Stimulated activated CD4-positive, alpha-beta T cell treated with anti-CD3 and anti-CD28 coated beads, Interleukin-2, amount 100 ng/mL, for 4 hours (primary cell): ENCODE measurements around the gene KDM1B.

Experiments
- DNase-seq: peaks from one replicate; pipeline ENCODE4 v3.0.0-alpha.2; 2020; ENCODE audit warnings: low read depth

KDM1B gene

DNA sequence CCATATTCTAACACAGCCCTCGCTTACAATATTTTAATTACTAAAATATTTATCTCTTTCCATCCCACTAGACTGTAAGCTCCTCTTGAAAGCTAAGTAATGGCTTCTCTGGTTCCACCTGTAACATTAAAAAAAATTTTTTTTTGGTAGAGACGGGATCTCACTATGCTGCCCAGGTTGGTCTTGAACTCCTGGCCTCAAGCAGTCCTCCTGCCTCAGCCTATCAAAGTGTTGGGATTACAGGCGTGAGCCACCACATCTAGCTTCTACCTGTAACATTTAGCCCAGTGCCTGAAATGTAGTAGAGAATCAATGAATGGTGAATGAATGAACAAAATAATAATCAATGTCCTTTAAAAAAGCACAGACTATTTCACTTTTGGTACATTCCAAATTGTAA lies 80.3 kb downstream of the KDM1B start:
- DNase-seq, result no peak

DNA sequence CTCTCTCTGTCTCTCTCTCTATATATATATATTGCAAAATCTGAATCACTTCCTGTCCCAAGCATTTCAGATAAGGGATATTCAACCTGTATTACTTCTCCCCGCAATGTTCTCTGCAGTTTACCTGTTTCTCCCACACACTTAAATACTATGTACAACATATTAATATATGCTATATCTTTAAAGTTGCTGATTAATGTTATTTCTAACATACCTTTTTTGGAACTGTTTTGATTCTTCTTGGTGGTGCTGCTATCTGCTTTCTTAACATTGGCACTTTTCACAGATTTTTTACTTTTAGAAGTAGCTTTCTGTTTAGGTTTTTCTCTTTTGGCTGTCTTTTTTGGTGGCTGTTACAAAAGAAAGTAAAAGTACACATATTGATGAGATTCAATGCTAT lies 81.9 kb downstream of the KDM1B start:
- DNase-seq, result no peak

DNA sequence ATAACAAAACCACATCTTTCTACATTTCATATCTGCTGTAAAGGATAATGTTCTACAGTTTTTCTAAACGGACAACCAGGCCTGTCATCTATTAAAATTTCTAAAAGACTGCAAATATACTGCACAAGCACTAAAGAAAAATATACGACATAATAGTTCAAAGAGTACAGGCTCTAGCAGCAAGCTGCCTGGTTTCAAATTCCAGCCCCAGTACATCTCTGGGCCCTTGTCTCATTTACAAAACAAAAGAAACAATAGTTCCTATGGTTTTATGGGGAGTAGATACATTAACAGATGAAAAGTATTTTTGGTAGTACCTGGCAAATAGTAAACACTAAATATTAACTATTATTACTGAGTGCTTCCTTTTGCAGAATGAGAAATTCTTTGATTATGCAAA lies 85.0 kb downstream of the KDM1B start:
- DNase-seq, result no peak

DNA sequence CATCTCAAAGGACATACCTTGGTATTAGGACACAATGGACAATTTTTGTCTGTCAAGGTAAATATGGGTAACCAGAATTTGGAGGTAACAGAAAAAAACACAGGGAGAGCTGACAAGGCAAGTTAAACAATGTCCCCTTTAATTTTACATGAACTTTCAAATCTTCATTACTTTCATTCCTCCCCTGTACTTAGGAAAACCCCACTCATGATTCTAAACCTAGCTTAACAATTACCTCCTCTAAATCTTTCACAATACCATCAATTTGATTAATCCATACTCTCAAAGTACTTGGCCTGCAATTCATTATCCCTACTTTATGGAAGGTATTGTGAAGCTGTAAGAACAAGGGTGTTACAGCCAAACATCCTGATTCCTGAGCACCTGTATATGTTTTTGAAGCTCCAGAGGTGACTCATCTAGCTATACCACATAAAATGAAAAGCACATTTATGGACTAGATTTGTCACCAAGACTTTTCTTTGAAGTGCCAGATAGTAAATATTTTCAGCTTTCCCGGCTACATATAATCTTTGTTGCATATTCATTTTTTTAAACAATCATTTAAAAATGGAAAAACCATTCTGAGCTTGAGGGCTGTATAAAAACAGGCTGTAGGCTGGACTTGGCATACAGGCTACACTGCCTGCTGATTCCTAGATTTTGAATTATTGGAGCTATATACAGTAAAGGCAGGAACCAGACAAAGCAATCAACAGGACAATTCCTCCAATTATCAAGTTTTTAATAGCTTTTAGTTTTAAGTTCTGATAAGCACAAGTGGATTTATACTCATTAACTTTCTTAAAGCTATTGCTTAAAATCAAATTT lies 86.2 kb downstream of the KDM1B start:
- no peak for DNase-seq

DNA sequence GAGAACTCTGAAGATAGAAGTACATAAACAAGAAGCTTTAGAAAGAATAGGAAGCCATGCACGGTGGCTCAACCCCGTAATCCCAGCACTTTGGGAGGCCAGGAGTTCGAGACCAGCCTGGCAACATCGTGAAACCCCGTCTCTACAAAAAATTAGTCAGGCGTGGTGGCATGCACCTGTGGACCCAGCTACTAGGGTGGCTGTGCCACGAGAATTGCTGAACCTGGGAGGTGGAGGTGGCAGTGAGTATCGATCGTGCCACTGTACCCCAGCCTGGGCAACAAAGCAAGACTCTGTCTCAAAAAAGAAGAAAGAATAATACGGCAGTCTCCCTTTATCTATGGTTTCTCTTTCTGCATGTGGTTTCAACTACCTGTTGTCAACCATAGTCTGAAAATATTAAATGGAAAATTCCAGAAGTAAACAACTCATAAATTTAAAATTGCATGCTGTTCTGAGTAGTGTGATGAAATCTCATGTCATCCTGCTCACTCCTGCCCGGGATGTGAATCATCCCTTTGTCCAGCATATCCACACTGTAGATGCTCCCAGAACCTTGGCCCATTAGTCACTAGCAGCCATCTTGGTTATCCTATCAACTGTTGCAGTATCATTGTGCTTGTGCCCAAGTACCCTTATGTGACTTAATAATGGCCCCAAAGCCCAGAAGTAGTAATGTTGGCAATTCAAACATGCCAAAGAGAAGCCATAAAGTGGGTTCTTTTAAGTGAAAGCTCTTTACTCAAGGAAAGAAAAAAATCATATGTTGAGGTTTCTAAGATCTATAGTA lies 87.0 kb downstream of the KDM1B start:
- no peak for DNase-seq

DNA sequence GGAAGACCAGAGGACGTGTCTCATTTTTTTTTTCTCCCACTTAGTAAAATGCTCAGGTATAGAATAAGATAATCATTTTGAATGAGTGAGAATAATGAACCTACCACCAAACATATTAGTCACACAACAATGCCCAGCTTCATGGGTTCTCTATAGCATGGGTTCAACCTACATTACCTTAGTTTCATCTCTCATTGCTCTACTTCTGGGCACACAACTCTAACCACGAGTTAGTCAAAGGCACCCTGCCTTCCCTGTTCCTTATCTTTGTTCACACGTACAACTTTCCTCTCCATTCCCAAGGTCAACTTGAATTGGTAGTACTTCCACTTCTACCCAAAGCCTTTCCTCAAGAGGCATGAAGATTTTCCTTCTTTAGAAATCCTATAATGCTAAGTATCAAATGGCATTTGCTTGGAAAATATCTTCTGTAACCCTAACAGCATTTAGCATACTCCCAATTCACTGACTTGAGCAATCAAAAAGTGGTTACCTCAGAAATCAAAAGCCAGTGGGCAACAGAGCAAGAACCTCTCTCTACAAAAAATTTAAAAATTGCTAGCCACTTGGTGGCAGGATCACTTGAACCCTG lies 88.2 kb downstream of the KDM1B start:
- DNase-seq, result no peak

DNA sequence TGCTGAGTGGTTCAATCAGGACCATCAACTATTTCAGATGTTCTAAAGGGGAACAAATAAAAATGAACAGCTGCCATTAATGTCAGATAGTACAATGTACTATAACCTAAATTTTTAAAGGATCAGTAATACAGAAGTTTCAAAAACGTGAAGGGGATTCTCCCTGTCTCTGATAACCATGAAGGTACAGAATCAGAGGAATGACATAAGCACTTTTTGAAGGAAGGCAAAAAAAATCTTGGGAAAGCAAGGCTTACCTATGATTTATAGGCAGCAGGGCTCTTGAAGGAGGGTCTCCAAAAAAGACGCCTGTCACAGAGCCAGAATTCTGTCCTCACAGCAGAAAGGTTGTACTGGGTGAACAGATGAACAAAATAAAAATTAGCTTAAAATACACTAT lies 89.0 kb downstream of the KDM1B start:
- no peak for DNase-seq

DNA sequence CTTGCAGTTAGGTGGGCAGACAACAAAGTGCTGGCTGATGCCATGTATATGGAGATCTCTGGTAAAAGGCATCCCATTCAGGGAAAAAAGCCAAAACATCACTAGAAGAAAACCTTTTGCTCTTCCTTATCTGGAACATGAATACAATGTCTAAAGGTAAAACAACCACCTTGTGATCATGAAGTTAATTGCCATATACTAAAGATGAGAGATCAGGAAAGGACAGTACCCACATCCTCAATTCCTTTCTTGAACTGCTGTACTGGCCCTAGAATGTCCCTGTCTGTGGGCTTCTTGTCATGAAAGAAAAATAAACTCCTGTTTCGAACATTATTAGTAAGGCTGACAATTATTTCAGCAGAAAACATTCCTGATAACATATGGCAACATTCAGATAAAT lies 89.9 kb downstream of the KDM1B start:
- no peak for DNase-seq

DNA sequence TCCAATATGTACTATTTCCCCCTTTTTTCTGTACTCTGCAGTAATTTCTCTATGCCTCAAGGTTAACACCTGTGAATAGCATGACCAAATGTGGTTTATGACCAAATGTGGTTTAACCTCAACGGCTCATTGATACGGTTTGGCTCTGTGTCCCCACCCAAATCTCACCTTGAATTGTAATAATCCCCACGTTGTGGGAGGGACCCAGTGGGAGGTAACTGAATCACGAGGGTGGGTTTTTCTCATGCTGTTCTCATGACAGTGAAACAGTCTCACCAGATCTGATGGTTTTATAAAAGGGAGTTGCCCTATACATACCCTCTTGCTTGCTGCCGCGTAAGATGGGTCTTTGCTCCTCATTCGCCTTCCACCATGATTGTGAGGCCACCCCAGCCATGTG lies 90.4 kb downstream of the KDM1B start:
- no peak for DNase-seq

DNA sequence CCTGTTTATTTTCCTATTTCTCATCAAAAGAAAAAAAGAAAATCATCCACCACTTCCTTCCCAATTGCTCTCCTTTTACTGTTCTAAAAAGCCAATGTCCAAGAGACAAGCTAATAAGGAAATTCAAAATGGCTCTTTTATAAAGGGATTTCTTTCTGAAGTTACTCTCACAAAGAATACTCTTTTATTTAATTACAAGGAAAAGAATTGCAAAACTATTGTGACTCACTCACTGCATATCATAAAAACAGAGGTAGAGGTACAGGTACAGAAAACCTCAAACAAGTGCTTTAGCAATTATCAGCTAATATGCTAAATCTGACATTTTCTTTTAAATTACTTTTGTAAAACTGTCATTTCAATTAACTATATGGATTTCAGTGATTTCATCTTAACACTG lies 91.0 kb downstream of the KDM1B start:
- no peak for DNase-seq

DNA sequence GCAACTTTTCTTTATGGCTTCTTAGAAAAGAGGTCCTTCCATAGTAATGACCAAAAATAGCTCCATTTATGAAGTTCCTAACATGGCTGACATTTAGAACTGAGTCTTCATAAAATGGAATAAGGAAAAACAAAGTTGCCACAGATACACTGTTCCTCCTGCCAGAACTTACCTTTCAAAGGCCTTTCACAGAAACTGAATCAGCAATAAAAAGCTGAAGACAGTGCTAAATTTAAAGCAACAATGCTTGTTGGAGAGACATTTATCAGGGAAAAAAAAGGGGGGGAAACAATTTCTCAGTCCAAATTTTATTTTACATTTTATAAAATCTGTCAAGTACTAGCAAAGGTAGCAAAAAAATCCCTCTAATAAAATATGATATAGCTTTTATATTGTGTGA lies 91.8 kb downstream of the KDM1B start:
- no peak for DNase-seq

DNA sequence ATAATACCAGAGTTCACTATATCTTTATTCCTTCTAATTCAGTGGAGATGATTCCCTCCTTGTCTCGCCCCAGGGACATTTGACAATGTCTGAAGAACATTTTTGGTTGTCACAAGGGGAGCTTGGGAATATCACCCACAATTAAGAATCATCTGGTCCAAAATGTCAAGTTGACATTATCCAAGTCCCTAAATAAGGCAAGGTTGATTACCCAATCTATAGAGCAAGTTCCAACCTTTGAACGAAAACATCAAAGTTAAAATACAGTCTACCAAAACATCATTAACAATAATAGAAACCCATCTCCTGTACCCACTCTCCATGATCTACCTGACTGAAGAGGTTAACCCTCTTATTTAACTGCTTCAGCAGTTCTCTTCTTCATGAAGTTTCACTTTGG lies 93.5 kb downstream of the KDM1B start:
- DNase-seq, result no peak

DNA sequence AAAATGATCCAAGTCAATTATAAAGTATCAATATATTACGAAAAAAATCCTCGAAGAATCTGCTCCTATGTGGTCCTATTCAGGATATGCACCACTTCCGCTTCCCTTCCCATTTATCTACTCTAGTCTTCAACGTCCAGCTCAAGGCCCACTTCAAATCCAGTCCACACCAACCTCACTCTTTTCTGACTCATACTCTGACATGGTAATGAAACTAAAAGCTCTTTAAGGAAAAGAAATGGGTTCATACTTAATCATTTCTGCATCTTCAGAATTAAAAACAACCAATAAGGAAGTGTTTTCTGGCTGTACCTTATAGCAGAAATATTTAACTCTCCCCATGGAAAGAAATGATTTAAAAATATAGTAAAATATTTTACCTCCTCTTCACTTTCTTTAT lies 94.0 kb downstream of the KDM1B start:
- DNase-seq, result no peak

DNA sequence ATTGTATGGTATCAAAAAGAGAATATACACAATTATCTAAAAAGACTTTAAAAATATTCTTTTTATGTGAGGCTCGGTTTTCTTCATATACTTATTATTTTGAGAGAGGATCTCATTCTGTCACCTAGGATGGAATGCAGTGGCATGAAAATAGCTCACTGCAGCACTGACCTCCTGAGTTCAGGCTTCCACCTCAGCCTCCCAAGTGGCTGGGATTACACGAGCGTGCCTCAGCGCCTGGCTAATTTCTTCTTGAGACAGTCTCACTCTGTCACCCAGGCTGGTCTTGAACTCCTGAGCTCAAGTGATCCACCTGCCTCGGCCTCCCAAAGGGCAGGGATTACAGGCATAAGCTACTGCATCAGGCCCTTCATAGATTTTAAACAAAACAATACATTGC lies 98.4 kb downstream of the KDM1B start:
- DNase-seq, result no peak

DNA sequence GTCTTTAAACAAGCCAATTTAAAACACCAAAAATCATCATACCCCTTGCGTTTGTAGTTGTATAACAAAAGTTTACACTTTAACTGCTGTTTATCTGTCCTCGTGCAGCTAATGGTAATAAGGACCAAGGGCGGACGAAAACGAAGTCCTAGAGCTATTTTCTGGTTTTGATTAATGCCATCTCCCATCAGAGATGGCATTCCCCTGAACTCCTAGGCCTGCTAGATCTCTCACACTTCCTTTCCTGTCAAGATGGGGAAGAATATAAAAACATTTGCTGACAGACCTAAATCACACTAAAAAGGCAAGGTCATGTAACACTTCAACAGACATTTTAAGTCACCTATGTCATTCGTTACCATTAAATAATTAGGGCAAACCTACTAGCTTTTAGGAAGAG lies 99.6 kb downstream of the KDM1B start:
- no peak for DNase-seq

DNA sequence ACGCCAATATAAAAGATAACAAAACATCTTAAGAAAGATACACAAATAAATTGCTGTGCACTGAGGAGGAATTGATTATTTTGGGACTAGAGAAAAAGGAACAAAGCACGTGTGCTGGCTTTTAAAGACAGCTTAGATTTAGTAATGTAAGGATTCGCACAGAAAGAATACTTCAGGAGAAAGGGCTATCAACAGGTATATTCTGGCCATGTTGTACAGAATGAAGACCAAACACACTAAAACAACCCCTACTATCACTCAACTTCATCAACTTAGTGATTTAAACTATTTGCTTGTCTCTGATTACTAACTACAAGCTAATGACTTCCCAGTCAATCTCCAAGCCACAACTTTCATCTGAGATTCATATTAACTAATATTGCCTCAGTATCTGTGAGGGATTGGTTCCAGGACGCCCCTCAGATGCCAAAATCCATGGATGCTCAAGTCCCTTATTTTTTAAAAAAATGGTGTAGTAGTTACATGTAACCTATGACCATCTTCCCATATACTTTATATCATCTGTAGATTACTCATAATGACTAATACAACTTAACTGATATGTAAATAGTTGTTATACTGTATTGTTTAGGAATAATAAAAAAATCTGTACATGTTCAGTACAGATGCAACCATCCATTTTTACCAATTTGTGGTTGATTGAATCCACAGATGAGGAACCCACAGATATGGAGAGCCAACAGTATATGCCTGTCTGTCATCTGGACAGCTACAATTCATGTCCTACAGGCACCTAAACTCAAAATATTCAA lies 104.6 kb downstream of the KDM1B start:
- no peak for DNase-seq

DNA sequence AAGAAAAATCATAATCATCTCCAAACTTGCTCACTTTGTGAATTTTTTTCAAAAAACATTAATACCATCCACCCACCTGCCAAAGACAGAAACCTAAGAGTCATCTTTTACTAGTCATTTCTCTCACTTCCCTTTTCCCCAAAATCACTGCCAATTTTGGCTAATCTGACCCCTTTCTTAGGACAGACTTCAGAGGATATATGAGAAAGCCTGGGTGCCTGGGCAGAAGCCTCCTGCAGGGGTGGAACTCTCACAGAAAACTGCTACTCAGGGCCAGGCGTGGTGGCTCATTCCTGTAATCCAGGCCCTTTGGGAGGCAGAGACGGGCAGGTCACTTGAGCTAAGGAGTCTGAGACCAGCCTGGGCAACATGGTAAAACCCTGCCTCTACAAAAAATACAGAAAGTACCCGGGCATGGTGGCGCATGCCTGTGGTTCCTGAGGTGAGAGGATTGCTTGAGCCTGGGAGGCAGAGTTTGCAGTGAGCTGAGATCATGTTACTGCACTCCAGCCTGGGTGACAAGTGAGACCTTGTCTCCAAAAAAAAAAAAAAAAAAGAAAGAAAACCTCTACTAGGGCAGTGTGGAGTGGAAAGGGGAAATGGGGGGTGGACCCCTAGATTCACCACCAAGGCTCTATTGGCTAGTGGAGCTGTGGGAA lies 105.4 kb downstream of the KDM1B start:
- DNase-seq, result no peak

DNA sequence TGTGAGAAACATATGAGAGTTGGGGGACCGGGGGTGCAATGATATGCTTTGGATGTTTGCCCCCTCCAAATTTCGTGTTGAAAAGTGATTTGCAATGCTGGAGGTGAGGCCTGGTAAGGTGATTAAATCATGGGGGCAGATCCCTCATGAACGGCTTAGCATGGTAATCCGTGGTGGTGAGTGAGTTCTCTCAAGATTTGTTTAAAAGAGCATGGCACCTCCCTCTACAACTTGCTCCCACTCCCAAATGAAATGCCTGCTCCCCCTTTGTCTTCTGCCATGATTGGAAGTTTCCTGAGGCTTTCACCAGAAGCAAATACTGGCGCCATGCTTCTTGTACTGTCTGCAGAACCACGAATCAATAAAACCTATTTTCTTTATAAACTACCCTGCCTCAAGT lies 106.7 kb downstream of the KDM1B start:
- DNase-seq, result no peak

DNA sequence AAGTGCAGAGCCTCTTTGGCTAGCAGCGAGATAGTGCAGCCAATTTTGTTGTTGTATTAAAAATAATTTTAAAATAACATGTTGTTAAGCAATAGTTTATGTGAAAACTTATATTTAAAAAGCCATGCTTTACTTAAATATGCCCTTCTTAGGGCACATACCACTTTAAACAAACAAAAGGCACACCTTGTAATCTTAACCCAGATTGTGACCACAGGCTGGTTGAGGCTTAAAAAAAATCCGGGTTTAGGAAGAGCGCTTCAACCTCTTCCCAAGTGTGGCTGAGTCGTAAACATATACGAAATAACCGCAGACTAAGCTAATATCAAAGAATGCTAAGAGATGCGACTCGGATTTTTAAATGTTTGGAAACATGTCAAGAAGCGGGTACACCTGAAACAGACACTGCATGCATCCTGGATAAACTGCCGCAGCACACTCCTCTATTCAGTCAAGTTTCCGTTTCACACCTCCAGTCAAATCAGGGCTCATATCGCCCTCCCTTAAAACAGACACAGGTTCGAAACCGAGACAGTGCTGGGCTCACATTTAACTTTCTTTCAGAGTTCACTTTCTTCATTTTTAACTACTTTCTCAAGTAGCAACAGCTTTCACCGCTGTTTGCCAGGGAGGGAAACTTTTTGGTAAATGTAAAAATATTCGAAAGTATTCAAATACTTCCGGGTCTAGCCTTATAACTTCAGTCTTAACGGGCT lies 107.6 kb downstream of the KDM1B start:
- no peak for DNase-seq

DNA sequence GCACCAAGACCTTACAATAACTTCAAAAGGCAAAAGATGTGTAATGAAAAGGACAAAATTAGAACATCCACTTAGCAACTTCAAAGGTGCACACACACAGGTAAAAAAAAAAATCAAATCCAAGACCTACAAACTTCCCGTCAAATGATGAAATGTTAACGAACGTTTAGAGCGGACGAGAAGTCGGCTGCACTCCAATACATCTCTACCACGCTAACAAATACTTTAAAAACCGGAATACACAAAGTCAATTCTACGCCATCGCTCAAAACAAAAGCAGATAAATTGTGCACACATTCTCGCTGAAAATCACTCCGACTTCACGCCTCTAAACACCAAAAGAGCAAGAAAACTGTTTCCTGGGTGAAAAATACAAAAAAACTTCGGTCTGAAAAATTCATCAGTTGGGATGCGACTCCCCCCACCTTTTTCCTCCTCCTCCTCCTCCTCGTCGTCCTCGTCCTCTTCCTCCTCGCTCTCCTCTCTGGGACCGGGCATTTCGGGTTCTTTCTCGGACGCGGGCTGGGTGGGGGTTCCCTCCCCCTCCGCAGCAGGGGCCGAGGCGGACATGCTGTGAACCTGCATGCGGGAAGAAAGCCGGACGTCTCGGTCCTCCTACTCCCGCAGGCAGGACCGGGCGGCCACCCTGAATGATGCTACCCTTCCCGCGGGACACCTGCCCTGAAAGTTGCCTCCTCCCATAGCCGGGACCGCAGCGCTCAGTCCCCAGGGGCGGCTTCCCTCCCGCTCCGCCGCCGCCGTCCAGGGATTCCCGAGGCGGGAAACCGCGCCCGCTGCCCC lies 108.4 kb downstream of the KDM1B start:
- DNase-seq, result no peak
